ENCODE measurements around the gene RGS6. TPM values are rescaled to one million over a fixed set of nuclear protein-coding genes. Genes with fewer than 3 reads are reported as not detected.

The RGS6 gene
- total and polyA plus RNA-seq, 2 donors (not counting 1 experiment from before 2014, with no cell fraction given), result not detected

- no peak overlapping the region for H3K9ac ChIP-seq (ENCODE audit: insufficient read depth, low read length)
- no peaks in the 10 kb centered on the region for H3K27me3 ChIP-seq (ENCODE audit: control insufficient read depth, insufficient read depth, low read length)
- H3K9me3 ChIP-seq (ENCODE audit: control insufficient read depth, insufficient read depth, low read depth, low read length), result no peaks in the 10 kb centered on the region
- H4K20me1 ChIP-seq (ENCODE audit: control insufficient read depth, extremely low read depth, insufficient read depth, low read length), result no peaks in the 10 kb centered on the region
- no peak for DNase-seq (ENCODE audit: low read depth in 2 of 2)
- no peak overlapping the region for H3K4me3 ChIP-seq (replicated peaks in 1 of 4; ENCODE audit: control extremely low read depth in 1 of 4, insufficient read depth in 1 of 4, low read depth in 3 of 4, low read length in 4 of 4)
- no peaks in the 10 kb centered on the region for H3K79me2 ChIP-seq (ENCODE audit: control insufficient read depth, insufficient read depth, low read length)
- no peak overlapping the region for H2AFZ ChIP-seq (ENCODE audit: low read length)
- H3K27ac ChIP-seq (ENCODE audit: insufficient read depth, low read length), result no peak overlapping the region
- no peak overlapping the region for H3K4me2 ChIP-seq (ENCODE audit: extremely low read depth, insufficient read depth, low read length)
- H3K36me3 ChIP-seq (ENCODE audit: control insufficient read depth, insufficient read depth, low read length), result no peaks in the 10 kb centered on the region
- H3K4me1 ChIP-seq (ENCODE audit: control insufficient read depth, extremely low read depth, insufficient read depth, low read length), result no peaks in the 10 kb centered on the region
- TF ChIP-seq EZH2 (IDR thresholded peaks at IDR 0.05; ENCODE audit: low read length, missing control alignments), result no peak
- TF ChIP-seq CTCF (conservative IDR thresholded peaks at IDR 0.05 in 1 of 2, IDR thresholded peaks at IDR 0.05 in 1 of 2; ENCODE audit: low read depth in 1 of 2, low read length in 2 of 2), result no peak
These were observed 63.5 kb downstream of the RGS6 start for GRCh38 chr14:71995741-71996140.

- no peak for TF ChIP-seq CTCF (conservative IDR thresholded peaks at IDR 0.05 in 1 of 2, IDR thresholded peaks at IDR 0.05 in 1 of 2; ENCODE audit: low read depth in 1 of 2, low read length in 2 of 2)
- TF ChIP-seq EZH2 (IDR thresholded peaks at IDR 0.05; ENCODE audit: low read length, missing control alignments), result no peak
- H3K4me1 ChIP-seq (ENCODE audit: control insufficient read depth, extremely low read depth, insufficient read depth, low read length), result no peaks in the 10 kb centered on the region
- no peaks in the 10 kb centered on the region for H4K20me1 ChIP-seq (ENCODE audit: control insufficient read depth, extremely low read depth, insufficient read depth, low read length)
- H3K4me2 ChIP-seq (ENCODE audit: extremely low read depth, insufficient read depth, low read length), result no peak overlapping the region
- DNase-seq (ENCODE audit: low read depth in 2 of 2), result no peak
- H3K79me2 ChIP-seq (ENCODE audit: control insufficient read depth, insufficient read depth, low read length), result no peaks in the 10 kb centered on the region
- no peaks in the 10 kb centered on the region for H3K9me3 ChIP-seq (ENCODE audit: control insufficient read depth, insufficient read depth, low read depth, low read length)
- H3K27ac ChIP-seq (ENCODE audit: insufficient read depth, low read length), result no peak overlapping the region
- no peak overlapping the region for H3K4me3 ChIP-seq (replicated peaks in 1 of 4; ENCODE audit: control extremely low read depth in 1 of 4, insufficient read depth in 1 of 4, low read depth in 3 of 4, low read length in 4 of 4)
- no peak overlapping the region for H2AFZ ChIP-seq (ENCODE audit: low read length)
- no peak overlapping the region for H3K9ac ChIP-seq (ENCODE audit: insufficient read depth, low read length)
- no peaks in the 10 kb centered on the region for H3K36me3 ChIP-seq (ENCODE audit: control insufficient read depth, insufficient read depth, low read length)
- H3K27me3 ChIP-seq (ENCODE audit: control insufficient read depth, insufficient read depth, low read length), result no peaks in the 10 kb centered on the region
These were observed 64.4 kb downstream of the RGS6 start for GRCh38 chr14:71996610-71997009.

GRCh38 chr14:72000907-72001306 is 68.7 kb downstream of the RGS6 start:
- Histone ChIP-seq H3K4me1 (ENCODE audit: control insufficient read depth, extremely low read depth, insufficient read depth, low read length) (no peaks in the 10 kb centered on the region), H3K4me2 (ENCODE audit: extremely low read depth, insufficient read depth, low read length) (no peak overlapping the region), H3K36me3 (ENCODE audit: control insufficient read depth, insufficient read depth, low read length) (no peaks in the 10 kb centered on the region), H3K79me2 (ENCODE audit: control insufficient read depth, insufficient read depth, low read length) (no peaks in the 10 kb centered on the region), H3K9ac (ENCODE audit: insufficient read depth, low read length) (no peak overlapping the region), H2AFZ (ENCODE audit: low read length) (no peak overlapping the region), H4K20me1 (ENCODE audit: control insufficient read depth, extremely low read depth, insufficient read depth, low read length) (no peaks in the 10 kb centered on the region), H3K27me3 (ENCODE audit: control insufficient read depth, insufficient read depth, low read length) (no peaks in the 10 kb centered on the region), H3K9me3 (ENCODE audit: control insufficient read depth, insufficient read depth, low read depth, low read length) (no peaks in the 10 kb centered on the region), H3K27ac (ENCODE audit: insufficient read depth, low read length) (no peak overlapping the region), H3K4me3 (replicated peaks in 1 of 4; ENCODE audit: control extremely low read depth in 1 of 4, insufficient read depth in 1 of 4, low read depth in 3 of 4, low read length in 4 of 4) (no peak overlapping the region)
- TF ChIP-seq EZH2 (IDR thresholded peaks at IDR 0.05; ENCODE audit: low read length, missing control alignments) (no peak), CTCF (conservative IDR thresholded peaks at IDR 0.05 in 1 of 2, IDR thresholded peaks at IDR 0.05 in 1 of 2; ENCODE audit: low read depth in 1 of 2, low read length in 2 of 2) (no peak)
- no peak for DNase-seq (ENCODE audit: low read depth in 2 of 2)

Measured in fibroblast of lung (primary cell).